NCI-H2107 treated with DMSO at 0.1 percent for 48 hours (cell line): ENCODE results near the gene SERPINA4.
"Not testable (repeated sequence)": the region's sequence is repeated elsewhere in the genome, so short reads cannot be mapped to it uniquely, and the experiment has no call there.

ENCODE experiments used
- DNase-seq: peaks from one replicate; lab custom pipeline; 2025; ENCODE audit not compliant: unreplicated experiment; lab: John Stamatoyannopoulos, UW

Gene SERPINA4

DNA sequence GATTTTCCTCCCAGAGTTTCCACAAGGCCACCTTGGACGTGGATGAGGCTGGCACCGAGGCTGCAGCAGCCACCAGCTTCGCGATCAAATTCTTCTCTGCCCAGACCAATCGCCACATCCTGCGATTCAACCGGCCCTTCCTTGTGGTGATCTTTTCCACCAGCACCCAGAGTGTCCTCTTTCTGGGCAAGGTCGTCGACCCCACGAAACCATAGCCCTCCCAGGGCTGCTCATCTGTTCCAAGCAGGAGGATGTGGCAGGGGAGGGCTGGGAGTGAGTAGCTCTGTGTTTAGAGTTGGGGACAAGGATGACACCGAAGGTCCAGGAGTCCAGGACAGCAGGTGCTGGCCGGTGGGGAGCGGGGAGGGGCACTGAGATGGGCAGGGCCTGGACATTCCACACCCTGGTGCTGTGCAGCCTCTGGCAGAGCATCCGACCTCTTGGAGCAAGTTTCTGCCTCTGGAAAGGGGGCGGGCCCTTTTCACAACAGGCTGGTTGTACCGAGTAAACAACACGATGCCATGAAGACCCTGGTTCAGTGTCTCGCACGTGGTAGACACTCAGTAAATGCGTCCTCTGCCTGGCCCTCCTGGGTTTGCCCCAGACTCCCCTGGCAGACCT is 8.2 kb downstream of the SERPINA4 start:
- no peak for DNase-seq

DNA sequence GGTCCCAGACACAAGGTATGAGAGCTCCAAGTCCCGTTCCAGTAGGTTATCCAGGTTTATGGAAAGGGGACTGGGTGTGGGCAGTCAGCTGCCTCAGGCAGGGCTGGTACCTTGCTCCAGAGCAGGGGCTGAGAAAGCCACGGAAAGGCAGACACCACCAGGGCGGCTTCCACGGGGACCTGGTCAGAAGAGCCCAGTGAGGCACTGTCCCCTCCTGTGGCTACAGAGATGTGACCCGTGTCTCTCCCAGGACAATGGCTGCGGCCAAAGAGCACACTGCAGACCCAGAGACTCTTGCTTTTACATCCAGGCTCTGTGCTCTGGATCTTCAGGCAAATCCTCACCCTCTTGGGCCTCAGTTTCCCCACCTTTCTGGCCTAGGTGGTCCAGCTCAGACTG is 8.8 kb downstream of the SERPINA4 start:
- no peak for DNase-seq

DNA sequence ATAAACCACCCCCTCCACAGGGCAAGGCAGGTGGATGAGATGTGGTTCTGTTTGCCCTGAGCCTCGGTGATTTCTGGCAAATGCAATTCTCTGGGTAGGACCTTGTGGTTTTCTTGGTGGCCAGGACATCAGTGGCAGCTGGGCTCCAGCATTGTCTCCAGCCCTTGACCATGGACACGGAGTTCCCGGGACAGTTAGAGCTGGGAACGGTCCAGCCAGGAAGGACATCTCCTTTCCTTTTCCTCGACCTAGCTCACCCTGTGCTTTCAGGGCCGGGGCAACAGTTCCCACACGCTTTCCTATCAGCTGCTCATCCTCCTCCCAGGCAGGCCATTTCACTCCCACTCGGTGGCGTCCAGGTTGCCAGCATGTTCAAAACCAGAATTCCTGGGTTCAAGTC is 9.2 kb downstream of the SERPINA4 start:
- no peak for DNase-seq

DNA sequence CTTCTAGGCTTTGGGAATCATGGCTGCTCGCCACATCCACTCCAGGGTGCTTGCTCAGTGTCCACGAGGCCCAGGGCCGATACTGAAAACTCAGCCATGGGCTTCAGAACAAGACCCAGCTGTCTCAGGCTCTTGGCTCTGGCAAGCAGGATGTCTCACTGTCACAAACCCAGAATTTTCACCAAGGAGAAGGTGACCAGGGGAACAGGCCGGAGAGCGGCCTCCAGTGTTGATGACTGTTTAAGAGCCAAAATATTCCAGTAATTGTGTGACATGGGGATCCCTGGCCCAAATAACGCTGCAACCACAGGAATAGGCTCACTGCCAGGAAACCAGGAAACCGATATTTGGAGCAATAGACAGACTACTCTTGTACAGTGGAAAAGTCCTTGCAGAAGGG is 10.2 kb downstream of the SERPINA4 start:
- DNase-seq, result no peak

DNA sequence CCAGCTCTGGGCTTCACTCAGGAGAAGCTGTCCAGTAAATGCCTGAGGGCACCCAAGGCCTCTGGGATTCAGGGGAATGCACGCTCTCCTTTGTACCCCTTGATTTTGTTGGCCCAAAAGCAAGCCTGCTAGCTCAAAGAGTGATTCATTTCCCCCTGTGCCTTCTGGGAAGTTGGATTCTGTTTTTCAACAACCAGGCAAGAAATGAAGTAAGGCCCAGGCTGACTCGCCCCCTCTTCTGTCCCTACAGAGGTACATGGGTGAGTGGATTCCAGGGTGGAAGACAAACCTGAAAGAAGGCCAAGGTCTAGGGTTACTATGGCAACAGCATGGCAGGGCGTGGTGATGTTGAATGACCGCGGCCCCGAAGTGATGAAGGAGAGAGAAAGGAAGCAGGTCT is 10.7 kb downstream of the SERPINA4 start:
- DNase-seq, result no peak

DNA sequence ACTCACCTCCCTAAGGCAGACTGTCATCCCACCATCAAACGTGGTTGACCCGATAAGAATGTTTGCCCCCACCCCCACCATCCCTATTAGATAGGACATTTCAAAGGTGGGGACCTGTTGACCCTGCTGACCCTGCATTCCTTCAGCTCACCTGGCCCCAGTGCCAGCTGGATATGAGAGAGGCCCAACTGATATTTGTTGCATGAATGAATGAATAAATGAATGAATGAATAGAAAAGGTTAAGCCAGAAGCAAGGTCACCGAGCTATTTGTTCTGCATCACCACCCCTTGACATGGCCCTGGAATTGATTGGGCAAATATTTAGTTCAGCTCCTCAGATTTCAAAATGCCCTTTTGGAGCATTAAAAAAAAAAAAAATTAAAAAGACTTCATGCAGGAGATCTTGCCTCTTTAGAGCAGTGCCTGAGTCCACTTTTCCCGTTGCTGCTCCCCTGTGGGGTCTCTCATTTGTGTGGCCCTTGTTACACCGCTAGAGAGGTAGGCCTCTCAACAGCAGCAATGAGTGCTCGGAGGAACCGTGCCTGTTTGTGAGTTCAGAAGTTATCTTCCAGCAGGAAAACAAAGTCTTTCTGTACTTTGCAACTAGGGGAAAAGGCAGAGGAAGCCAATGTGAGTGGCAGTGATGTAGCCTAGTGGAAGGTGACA is 11.5 kb downstream of the SERPINA4 start:
- no peak for DNase-seq

DNA sequence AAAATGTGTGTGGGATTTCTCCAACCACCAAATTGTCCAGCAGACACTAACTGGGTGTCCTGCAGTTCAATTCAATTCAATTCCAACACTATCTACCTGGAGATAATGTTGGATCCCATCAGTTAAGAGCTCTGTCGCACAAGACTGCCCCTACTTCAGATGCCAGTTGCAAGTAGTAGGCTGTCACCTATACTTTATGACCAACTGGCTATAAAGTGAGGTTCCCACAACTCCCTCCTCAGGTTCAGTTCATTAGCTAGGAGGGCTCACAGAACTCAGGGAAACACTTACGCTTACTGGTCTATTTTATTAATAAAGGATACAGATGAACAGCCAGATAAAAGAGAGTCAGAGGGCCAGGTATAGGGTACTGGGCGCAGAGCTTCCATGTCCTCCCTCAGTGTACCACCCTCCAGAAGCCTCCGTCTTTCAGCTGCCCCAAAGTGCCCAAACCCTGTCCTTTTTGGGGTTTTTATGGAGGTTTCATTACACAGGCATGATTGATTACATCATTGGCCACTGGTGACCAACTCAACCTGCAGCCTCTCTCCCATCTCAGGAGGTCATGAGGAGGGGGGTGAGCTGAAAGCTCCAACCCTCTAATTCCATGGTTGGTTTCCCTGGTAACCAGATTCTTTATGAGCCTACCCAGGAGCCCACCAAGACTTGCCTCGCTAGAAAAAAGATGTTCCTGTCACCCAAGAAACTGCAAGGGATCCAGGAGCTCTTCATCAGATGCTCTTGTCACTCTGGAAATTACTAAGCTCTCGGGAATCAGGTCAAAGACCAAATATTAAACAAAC is 12.4 kb downstream of the SERPINA4 start:
- DNase-seq, result no peak

DNA sequence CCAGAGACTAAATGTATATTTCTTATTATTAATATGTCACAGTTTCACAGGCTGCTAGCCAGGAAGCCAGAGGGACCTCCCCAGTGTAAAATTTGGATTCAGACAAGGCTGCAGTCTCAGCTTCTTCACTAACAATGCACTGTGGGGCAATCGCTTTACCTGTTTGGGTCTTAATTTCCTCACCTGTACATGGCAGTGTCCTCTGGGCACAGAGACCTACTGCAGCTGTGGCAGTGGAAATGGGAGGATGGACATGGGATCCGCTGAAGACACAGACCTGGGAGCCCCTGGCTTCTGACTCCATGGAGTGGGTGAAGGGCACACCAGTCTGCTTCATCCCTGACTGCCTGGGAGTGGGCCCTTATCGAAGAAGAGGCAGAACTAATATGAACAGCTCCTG is 13.1 kb downstream of the SERPINA4 start:
- DNase-seq, result no peak

DNA sequence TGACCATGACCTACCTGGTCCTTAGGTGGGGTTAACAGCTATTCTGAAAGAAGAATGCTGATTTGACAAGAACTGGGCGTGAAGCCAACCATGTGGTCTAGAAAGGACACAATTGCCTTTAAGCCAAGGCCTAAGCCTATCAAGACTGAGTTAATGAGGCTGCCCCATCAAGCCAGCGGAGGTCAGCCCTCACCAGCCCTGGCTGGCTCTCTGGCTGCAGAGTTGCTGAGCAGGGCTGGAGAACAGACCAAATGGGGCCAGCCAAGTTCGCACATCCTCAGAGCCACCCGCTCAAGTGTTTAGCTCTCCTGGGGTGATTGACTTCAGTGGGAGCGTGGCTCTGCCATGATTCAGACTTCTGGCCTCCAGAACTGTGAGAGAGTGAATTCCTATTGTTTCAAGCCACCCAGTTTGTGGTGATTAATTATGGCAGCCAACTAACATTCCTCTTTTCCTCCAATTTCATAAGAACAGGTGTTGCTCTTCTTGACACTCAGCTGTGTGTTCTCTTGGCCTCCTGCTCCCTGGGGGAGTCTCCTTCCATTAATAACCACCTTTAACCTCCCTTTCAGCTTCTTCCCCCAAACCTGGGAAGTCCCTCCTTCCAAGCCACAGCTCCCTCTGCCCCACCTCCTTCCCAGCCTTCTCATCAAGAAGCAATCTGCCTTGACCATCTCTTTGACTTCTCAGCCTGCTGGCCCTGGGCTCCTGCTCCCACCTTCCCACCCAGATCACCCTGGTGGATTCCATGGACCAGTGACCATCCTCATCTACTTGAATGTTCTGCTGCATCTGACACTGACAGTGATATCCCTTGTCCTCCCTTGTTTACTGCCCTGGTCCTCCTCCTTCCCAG is 14.7 kb downstream of the SERPINA4 start:
- DNase-seq, result no peak

DNA sequence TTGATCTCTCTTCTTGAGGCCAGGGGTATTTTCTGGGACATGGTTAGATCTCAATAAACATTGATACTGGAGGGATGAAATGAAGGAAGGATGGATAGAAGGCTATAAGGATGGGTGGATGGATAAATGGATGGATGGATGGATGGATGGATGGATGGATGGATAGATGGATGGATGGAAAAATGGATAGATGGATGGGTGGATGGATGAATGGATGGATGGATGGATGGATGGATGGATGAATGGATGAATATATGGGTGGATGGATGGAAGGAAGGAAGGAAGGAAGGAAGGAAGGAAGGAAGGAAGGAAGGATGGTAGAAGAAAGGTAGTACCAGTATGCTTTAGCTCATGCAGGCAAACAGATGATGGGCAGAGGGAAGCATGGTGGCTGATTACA is 16.2 kb downstream of the SERPINA4 start:
- DNase-seq, result not testable (repeated sequence)

DNA sequence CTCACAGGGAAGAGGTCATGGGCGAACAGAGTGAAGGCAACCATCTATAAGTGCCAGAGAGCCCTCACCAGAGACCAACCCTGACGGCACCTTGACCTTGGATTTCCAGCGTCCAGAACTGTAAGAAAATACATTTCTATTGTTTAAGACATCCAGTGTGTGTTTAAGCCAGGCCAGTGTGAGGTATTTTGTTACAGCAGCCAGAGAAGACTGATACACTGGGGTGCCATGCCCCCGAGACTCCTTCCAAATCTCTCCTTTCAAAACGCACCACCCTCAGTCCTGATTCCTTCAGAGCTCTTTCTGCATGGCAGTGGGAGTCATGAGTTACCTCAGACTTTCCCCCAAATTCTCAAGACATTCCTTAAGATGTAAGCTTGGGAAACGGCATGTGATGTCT is 17.5 kb downstream of the SERPINA4 start:
- DNase-seq, result no peak

DNA sequence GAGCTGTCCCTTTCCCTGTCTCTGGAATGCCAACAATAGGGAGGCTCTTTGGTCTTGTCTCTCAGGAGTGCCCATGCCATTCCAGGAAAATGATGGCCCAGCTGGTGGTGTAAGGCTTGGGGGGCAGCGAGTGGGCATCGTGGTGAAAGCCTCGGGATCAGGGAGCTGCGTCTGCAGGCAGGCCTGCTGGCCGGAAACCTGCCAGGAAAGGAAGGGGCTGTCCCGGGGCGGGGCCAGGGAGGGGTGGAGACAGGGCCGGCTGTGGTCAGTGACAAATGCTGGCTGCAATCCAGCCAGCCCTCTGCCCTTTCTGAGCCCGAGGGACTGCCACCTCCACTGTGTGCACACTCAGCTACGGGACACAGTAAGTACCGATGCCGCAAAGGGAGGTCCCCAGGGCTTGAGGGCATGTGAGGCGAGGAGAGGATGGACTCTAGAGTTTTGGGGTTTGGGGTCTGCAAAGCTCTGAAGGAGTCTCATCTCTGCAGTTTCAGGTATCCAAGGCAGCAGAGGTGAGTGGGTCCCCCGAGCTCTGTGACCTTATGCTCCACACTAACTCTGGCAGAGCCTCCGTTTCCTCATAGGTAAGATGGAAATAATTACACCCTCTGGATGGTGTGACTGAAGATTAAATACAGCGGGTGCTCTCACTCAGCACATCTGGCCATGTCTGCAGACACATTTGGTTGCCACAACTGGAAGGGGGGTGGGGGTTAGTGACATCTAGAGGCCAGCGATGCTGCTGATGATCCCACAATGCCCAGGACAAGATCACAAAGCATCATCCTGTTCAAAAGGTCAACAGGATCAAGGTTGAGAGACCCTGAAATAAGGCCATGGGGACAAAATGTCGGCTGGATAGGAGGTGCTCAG is 20.1 kb downstream of the SERPINA4 start, which contains the start of gene SERPINA5:
Gene SERPINA5 (plus strand): TSS at position 300 of the 873 bp plus-strand sequence. CDS start 5,937 bp downstream, outside the sequence.
- DNase-seq, result no peak

DNA sequence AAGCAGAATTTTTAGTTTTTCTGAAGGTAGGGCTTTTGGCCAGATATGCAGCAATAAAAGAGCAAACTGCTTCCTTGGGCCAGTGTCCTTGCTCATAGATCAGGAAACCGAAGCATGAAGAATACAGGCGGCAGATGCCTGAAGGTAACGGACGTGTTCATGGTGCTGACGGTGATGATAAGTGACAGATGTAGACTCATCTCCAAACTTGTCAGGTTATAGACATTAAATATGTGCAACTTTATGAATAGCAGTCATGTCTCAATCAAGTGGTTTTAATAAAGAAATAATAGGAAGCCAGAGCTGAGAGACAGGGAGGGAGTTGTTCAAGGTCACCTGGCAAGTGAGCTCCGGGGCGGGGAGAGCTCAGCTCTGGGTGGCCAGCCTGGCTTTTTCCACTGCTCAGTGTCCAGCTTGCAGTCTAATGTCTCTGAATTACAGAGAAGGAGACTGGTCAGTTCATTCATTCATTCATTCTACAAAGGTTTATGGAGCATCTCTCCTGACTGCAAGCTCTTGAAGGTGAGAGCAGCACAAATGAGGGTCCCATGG is 21.0 kb downstream of the SERPINA4 start:
- no peak for DNase-seq

DNA sequence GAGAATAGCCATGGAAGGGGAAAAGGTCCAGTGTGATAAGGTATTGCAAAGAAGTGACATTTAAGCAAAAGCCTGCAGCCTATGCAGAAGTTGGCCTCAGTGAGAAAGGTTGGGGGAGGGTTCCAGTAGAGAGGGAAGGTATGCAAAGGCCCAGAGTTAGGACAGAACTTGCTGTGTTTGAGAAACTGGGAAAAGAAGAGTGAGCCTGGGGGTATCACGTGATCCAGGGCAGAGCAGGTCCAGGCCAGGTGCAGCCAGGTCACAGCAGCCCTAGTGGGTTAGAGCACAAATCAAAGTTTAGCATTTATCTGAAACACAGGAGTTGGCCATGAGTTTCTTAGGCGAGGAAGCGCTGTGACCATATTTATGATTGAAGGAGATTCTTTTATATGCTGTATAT is 21.6 kb downstream of the SERPINA4 start:
- no peak for DNase-seq

DNA sequence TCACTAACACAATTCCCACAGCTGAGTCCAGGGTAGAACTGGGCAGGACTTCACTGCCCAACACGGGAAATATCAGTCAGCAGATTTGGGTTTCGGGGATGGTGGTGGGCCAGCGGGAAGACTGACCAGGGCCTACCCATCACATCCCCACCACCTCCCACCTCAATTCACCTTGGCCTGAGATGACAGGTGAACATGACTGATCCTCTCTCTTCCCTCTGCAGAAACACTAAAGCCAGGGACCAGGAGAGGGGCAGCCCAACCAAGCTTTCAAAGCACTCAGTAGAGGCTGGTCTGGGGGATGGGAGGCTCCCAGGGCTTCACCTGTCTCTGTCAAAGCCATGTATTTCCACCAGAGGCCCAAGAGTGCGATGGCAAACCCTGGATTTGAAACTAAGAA is 22.3 kb downstream of the SERPINA4 start:
- no peak for DNase-seq

DNA sequence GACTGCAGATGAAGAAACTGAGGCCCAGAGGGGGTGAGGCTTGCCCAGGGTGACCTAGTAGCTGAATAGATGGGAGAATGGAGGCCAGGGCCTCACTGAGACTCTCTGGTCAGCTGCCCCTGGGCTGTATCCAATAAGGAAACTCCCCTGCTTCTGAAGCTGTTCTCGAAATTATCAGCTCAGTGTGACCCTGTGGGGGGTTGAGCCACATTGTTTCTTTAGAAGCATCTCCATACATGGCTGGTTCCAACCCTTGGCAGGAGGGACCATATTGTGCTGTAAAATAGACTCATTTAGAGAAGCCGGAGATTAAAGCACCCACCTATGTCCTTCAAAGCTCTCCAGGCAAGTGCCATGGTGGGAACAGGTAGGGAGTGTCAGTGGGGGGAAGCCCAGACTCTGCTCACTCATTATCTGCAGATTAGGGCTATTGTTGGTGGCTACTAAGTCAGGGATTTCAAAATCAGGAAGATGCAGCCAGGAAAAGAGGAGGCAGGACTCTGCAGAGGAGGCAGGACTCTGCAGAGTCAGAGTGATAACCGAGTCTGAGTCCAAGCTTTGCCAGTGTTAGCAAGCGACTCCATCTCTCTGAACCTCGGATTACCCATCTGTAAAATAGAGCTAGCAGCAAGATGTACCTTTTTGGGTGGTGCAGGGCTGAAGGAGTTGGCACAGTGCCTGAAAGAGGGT is 23.5 kb downstream of the SERPINA4 start:
- no peak for DNase-seq

DNA sequence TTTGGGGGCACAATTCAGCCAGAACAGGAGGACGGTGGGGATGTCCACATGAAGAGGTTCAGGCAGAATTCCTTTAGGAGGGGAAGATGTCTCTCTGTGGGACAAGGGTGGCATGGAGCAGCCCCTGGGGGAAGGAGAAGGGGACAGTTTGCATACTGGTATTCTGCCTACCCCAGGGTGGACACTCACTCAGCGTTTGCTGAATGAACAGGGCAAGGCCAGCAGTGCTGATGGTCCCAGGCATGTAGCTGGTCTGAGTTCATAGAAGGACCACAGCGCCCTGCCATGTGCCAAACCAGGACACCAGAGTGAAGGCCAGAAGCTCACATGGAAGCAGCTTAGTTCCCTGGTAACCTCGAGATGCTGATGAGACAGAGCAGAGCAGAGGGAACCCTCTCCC is 25.4 kb downstream of the SERPINA4 start:
- DNase-seq, result no peak

DNA sequence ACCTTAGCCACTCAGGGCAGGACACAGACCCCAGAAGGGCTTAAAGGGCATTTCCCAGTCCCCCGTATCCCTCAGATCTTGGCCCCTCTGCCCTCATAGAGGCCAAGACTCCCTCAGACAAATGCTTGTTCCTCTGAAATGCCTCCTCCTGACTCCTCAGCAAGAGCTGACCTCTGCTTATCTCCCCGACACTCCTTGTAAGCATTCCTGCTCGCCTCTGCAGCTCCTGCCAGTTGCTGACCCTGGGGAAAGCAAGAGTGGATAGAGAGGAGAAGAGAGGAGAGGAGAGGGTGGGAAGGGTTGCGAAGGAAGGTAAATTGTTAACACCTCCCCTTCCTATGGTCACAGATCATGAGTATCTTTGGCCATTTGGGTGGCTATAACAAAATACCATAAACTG is 27.1 kb downstream of the SERPINA4 start:
- no peak for DNase-seq

DNA sequence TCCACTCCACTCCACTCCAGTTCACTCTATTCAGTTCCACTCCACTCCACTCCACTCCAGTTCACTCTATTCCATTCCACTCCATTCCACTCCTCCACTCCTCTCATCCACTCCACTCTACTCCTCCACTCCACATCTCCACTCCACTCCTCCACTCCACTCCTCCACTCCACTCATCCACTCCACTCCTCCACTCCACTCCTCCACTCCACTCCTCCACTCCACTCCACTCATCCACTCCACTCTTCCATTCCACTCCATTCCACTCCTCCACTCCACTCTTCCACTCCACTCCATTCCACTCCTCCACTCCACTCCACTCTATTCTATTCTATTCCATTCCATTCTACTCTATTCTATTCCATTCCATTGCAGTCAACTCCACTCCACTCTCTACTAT is 29.8 kb downstream of the SERPINA4 start:
- no peak for DNase-seq
